PC-3 (cell line): Measurements from ENCODE around the gene ATG101.

Experiments used
- CTCF ChIP-seq: fragments of 300-600 bp; sonication (generic); conservative IDR thresholded peaks from 2 replicates; pipeline ENCODE4 v1.5.1; 2017; ENCODE audit warnings: antibody characterized with exemption, low read depth, mild to moderate bottlenecking, low read length
- EZH2 ChIP-seq: fragments of 300-600 bp; sonication (generic); IDR thresholded peaks from one replicate; pipeline ENCODE4 v1.6.1; 2017; ENCODE audit warnings: antibody characterized with exemption, mild to moderate bottlenecking, low read length; ENCODE audit not compliant: unreplicated experiment

- TF ChIP-seq CTCF (no peak), EZH2 (no peak)
Observed at GRCh38 chr12:52078276-52078675, 8.5 kb downstream of the ATG101 start.
